HG02943 (cell line): ENCODE measurements around the gene SH3RF3.

Source experiments
- ATAC-seq: cut with Tn5 transposase; IDR thresholded peaks from one replicate; pipeline ENCODE4 v1.9.1; 2021; ENCODE audit warnings: mild to moderate bottlenecking, low read depth, moderate library complexity; ENCODE audit not compliant: unreplicated experiment

Gene SH3RF3

GRCh38 chr2:109419171-109419756, 290.3 kb downstream of the SH3RF3 start:
- ATAC-seq: no peak

GRCh38 chr2:109419960-109420370, 291.0 kb downstream of the SH3RF3 start:
- no peak for ATAC-seq

DNA sequence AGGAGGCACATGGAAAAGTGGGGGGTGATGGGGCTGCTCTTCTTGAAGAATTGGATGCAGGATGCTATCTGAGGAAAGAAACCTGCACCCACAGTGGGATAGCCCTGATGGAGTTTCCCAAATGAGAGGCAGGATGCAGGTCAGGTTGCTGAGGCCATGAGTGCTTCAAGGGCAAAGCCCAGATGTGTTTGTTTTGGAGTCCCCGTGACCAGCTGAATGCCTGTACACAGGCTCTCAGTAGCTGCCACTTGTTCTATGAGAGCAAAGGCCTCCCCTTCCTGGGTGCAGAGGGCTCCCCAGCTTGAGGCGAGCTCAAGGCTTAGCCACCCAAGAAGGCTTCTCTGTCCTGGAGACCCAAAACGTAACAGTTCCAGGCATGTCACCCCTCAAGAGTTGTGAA, 292.1 kb downstream of the SH3RF3 start:
- ATAC-seq: no peak

- ATAC-seq: no peak
Measured at GRCh38 chr2:109421642-109422041, 292.6 kb downstream of the SH3RF3 start.

- ATAC-seq: no peak
Measured at GRCh38 chr2:109422071-109422757, 293.2 kb downstream of the SH3RF3 start.

GRCh38 chr2:109422758-109423500, 293.9 kb downstream of the SH3RF3 start:
- no peak for ATAC-seq

DNA sequence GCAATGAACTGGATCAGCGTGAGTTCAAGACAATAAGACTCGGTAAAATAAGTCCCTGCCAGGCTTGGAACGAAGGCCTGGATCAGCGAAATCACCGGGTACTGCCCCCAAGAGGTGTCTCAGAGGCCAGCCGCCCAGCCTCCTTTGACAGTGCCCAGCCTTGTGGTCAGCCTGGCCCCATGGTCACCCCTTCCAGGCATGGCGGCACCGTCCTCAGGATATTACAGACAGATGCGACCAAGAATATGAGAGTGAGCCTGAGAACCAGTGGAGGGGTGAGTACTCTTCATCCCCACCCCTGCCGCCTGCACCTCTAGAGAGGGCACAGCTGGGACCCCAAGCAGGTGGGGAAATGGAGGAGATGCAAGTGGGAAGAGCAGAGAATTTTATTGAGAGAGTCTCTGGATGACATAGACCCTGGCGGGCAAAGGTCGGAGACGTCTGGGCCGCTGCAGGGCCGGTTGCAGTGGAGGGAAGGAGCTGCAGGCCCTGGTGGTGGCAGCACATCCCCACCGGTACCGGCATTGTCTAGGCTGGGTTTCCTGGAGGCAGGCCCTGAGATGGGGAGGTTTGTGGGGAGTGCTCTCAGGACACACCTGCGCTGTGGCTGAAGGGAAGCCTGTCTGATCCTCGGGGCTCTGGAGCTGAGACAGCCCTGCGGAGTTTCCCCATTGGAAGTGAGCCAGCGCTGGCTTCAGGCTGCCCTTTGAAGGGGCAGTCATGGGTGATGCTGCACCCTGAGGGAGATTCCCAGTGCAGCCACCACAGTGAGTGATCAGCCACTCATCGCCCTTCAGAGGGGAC, 294.8 kb downstream of the SH3RF3 start:
- no peak for ATAC-seq

DNA sequence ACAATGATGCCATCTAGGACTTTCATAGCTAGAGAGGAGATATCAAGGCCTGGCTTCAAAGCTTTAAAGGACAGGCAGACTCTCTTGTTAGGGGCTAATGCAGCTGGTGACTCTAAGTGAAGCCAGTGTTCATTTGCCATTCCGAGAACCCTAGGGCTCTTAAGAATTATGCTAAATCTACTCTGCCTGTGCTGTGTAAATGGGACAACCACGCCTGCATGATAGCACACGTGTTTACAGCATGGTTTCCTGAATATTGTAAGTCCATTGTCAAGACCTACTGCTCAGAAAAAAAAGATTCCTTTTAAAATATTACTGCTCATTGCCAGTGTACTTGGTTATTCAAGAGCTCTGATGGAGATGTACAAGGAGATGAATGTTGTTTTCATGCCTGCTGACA, 296.4 kb downstream of the SH3RF3 start:
- ATAC-seq: no peak

- ATAC-seq: no peak
Measured at GRCh38 chr2:109427661-109428091, 298.7 kb downstream of the SH3RF3 start.

DNA sequence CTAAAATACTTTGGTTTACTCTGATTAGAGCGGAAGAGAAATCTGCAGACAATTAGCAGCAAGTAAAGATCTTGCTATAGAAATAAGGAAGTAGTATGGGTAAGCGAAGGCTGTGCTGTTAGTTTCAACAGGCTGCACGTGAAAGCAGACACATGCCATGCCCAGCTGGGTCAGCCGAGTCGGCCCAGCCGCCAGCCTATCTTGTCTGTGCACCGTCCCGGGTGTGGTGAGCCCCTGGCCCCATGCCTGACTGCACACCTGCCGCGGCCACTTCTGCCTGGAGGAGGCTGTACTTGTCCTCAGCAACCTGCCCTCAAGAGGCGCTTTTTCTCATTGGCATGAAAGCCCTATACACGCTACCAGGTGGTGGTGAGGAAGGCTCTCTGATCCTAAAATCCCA, 299.3 kb downstream of the SH3RF3 start:
- no peak for ATAC-seq

DNA sequence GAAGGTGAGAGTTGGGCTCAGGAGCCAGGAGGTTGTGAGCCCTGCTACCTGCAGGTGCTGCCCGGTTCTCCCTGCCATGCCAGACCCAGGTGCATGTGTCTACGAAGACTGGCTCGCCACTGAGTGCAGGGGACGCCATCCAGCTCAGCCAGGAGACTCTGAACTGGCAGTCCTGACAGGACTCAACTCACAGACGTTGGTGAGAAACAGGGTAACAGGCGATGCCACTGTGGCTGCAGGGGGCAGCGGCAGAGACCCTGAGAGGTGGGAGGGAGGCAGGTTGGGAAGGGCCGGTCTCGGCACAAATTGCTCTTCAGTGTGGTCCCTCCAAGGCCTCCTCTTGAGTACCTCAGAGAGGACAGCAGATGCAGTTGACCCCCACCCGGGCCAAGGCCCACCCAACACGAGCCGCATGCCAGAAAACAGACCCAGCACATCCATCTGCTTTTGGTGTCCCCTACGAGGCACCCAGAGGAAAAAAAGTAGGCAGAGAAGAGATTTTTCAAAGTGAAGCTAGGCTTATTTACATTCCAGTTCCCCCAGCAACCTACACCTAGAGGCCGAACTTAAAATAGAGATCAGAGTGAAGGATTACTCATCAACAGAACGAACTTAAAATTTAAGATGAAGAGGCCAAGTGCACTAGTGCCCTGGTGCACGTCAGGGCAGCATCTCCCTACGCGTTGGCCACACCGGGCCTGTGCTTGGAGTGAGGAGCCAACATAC, 300.0 kb downstream of the SH3RF3 start:
- no peak for ATAC-seq

DNA sequence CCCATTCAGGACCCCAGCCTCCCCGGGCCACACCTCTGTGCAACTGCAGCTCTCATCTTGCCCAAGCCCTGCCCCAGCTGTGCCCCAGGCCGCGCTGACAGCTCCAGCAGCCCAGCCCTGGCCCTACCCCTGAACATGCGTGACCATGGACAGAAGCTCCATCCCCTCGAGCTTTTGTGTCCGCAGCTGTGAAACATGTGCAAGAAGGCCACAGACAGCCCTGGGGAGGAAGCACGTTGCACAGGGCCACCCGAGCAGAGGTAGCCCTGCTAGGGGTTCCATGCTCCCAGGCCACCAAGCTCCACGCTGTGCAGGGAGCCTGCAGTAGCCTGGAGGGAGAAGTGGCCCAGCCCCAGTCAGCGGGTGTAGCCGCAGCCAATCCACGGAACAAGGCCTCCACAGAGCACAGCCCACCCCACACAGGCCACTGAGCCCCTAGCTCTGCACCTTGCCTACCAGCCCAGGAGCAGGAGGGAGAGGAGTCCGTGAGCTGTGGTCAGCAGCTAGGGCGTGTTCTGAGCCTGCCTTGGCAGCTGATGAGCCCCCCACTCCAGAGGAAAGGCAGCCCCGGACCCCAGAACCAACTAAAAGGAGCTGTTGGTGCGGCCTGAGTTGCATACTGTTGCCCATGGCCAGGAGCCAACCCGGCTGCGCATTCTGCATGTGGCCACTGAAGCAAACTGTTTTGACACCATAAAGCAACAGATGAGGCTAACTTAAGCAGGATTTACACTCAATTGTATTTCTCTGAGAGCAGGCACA, 300.7 kb downstream of the SH3RF3 start:
- ATAC-seq: no peak

GRCh38 chr2:109430329-109430636, 301.3 kb downstream of the SH3RF3 start:
- no peak for ATAC-seq

DNA sequence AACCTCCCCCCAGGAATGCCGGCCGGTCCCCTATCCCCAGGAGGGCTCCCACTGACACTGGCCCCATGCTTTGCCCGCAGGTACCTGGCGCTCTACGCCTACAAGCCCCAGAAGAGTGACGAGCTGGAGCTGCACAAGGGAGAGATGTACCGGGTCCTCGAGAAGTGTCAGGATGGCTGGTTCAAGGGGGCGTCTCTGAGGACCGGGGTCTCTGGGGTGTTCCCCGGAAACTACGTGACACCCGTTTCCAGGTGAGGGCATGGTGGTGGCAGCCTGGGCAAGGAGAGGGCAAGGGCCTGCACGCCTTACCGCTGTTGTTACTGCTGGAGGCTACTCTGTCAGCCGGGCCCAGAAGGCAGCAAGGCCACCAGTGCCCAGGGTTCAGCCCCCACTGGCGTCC, 303.4 kb downstream of the SH3RF3 start:
- ATAC-seq: no peak

- ATAC-seq: no peak
Measured at GRCh38 chr2:109433486-109433885, 304.5 kb downstream of the SH3RF3 start.

DNA sequence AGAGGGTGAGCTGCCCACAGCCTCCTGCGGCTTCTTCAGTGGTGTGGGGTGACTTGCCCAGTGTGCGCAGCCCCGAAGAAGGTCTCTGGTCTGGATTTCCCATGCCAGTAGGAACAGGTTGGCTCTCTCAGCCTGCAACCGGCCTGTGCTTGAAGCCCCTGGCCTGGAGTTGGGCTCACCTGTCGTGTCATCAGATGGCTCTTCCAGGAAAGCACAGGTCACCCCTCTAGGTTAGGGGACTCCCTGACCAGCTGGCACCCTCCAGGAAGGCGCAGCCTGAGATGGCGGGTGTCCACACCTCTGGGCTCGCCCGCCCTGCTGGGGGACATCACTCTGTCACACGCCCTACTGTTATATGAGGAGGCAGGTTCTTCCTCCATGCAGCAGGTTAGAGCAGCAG, 304.9 kb downstream of the SH3RF3 start:
- ATAC-seq: no peak

- no peak for ATAC-seq
Measured at GRCh38 chr2:109434351-109434750, 305.3 kb downstream of the SH3RF3 start.

DNA sequence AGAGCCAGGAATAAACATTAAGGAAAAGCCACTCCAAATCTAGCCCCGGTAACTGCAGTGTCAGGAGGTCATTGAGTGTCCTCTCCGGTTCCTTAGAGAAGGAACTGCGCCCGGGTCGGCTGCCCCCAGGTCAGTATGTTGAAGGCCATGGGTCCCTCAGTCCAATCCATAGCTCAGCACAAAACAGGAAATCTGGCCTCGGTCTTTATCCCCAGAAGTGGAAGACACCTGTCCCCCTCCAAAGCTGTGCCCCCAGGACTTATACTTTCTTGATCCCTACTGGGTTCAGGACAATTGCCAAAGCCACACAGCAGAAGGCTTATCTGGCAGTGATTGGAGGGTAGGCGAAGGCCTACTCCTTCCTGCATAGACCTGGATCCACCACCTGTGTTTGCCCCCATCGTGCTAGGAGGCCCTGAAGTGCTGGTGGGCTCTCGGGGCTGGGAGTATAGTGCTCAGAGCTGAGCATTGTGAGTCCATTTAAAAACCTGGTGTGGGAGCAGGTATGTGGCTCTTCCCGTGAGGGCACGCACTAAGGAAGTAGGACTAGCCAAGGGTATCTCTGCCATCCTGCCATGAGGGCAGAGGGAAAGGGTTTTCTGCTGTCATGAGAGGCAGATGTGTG, 306.2 kb downstream of the SH3RF3 start:
- no peak for ATAC-seq

DNA sequence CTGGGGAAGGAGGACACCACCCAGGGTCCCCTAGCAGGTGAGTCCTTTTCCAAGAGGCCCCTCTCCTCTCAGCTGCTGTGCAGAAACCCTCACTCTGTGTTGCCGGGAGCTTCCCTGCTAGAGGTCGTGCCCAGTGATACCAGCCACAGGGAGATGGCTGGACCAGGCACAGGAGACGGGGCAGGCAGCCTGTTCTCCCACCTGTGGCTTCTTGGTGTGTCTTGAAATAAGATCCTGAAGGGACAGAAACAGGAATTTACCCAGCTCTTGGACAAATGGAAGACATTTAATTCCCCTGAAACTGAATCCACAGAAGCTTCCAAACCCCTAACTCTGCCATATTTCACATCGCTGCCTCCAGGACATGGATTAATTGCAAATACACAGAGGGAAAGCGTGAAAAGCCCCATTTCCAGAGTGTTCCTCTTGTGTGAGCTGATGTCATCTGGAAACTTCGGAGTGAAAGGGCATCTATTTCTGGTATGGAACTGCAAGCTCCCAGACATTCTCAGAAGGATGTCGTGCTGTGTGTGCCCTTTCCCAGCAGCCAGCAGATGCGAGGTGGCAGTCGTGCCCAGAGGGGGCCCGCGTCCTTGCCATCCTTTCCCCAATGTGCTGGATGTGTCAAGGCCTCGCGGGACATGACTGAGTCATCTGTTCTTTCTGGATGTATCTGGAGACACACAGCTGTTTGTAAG, 307.0 kb downstream of the SH3RF3 start:
- no peak for ATAC-seq
